ENCODE measurements around the gene CDH23. TPM values are rescaled to one million over a fixed set of nuclear protein-coding genes. Genes with fewer than 3 reads are reported as not detected.

The CDH23 gene
- total RNA-seq, 2 donors from 2014 or later = 1.4 to 1.6 TPM

- intact Hi-C loops (cut with DNase I) = loop anchor here (10.0 kb wide), 1 partner anchor 205 kb away; no protein-coding TSS in a partner anchor
- H3K27me3 ChIP-seq = no peaks in the 10 kb centered on the region
- no peaks in the 10 kb centered on the region for H3K36me3 ChIP-seq
- no peak overlapping the region for H3K9ac ChIP-seq (ENCODE audit: low read depth in 2 of 2, low read length in 2 of 2)
- H3K4me3 ChIP-seq = no peak overlapping the region
- no peak overlapping the region for H3K27ac ChIP-seq
- no peaks in the 10 kb centered on the region for H3K9me3 ChIP-seq
- DNase-seq = no peak
- TF ChIP-seq CTCF (IDR thresholded peaks at IDR 0.05) = no peak
- H3K4me1 ChIP-seq = no peaks in the 10 kb centered on the region
These were observed 293.5 kb downstream of the CDH23 start for GRCh38 chr10:71690094-71690720.

GRCh38 chr10:71691405-71691804, 294.7 kb downstream of the CDH23 start:
- H3K9me3 ChIP-seq = no peaks in the 10 kb centered on the region
- intact Hi-C loops (cut with DNase I) = loop anchor here (10.0 kb wide), 1 partner anchor 207 kb away; no protein-coding TSS in a partner anchor
- no peak overlapping the region for H3K27ac ChIP-seq
- no peak overlapping the region for H3K9ac ChIP-seq (ENCODE audit: low read depth in 2 of 2, low read length in 2 of 2)
- H3K4me1 ChIP-seq = no peaks in the 10 kb centered on the region
- H3K4me3 ChIP-seq = no peak overlapping the region
- DNase-seq = no peak
- TF ChIP-seq CTCF (IDR thresholded peaks at IDR 0.05) = no peak
- H3K36me3 ChIP-seq = no peaks in the 10 kb centered on the region
- no peaks in the 10 kb centered on the region for H3K27me3 ChIP-seq

DNA sequence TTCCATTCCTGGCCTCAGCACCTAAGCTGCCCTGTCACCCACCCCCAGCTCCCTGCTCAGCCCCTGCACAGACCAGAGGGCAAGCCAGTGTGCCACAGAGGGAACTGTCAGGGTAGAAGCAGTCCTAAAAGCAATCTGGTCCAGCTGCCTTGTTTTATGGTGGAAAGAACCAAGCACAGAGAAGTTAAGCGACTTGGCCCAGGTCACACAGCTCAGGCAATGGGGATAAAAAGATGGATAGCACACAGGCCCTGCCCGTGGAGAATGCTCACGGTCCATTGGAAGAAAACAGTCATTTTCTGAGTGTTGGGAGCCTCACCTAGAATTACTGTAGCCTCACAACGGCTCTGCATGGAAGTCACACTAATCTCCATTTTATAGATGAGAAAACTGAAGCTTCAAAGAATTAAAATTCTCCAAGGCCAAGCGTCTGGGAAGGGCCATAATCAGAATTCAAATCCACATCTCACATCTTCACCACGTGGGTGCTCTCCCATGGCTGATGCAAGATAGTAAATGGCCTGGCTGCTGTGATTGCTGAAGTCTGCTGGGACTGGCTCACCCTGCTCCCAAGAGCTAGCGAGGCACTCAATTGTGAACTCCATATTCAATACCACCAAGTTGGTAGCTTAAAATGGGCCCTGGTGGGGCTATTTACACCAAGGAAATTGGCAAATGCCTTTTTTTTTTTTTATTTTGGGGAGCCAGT, 296.0 kb downstream of the CDH23 start:
- H3K9ac ChIP-seq (ENCODE audit: low read depth in 2 of 2, low read length in 2 of 2) = no peak overlapping the region
- no peaks in the 10 kb centered on the region for H3K4me1 ChIP-seq
- no peaks in the 10 kb centered on the region for H3K36me3 ChIP-seq
- H3K9me3 ChIP-seq = no peaks in the 10 kb centered on the region
- H3K27ac ChIP-seq = no peak overlapping the region
- no peaks in the 10 kb centered on the region for H3K27me3 ChIP-seq
- intact Hi-C loops (cut with DNase I) = loop anchor here (10.0 kb wide), 1 partner anchor 208 kb away; no protein-coding TSS in a partner anchor
- TF ChIP-seq CTCF (IDR thresholded peaks at IDR 0.05) = no peak
- H3K4me3 ChIP-seq = no peak overlapping the region
- no peak for DNase-seq

DNA sequence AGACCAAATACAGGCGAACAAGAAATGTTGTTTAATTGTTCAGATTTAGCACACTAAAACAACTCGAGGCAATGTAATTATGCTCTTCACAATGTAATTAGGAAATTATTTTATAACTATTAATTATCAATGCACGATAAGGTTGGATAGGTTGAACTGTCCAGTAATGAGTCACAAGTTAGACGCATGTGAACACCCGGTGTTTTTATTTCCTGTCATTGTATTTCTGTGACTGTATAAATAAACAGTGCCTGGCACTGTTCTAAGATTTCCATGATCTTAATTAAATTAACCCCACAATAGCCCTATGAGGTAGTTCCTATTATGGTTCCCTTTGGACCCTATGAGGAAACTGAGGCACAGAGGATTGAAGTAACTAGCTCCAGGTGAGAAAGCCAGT, 296.7 kb downstream of the CDH23 start:
- Histone ChIP-seq H3K27me3 (no peaks in the 10 kb centered on the region), H3K9ac (ENCODE audit: low read depth in 2 of 2, low read length in 2 of 2) (no peak overlapping the region), H3K9me3 (no peaks in the 10 kb centered on the region), H3K4me1 (no peaks in the 10 kb centered on the region), H3K36me3 (no peaks in the 10 kb centered on the region), H3K4me3 (no peak overlapping the region), H3K27ac (no peak overlapping the region)
- no peak for DNase-seq
- intact Hi-C loops (cut with DNase I) = loop anchor here (10.0 kb wide), 1 partner anchor 209 kb away; no protein-coding TSS in a partner anchor
- no peak for TF ChIP-seq CTCF (IDR thresholded peaks at IDR 0.05)

GRCh38 chr10:71694039-71694501, 297.4 kb downstream of the CDH23 start:
- Histone ChIP-seq H3K36me3 (no peaks in the 10 kb centered on the region), H3K4me3 (no peak overlapping the region), H3K9me3 (no peaks in the 10 kb centered on the region), H3K27ac (no peak overlapping the region), H3K27me3 (no peaks in the 10 kb centered on the region), H3K9ac (ENCODE audit: low read depth in 2 of 2, low read length in 2 of 2) (no peak overlapping the region), H3K4me1 (no peaks in the 10 kb centered on the region)
- no peak for DNase-seq
- TF ChIP-seq CTCF (IDR thresholded peaks at IDR 0.05) = no peak
- intact Hi-C loops (cut with DNase I) = loop anchor here (10.0 kb wide), 1 partner anchor 209 kb away; no protein-coding TSS in a partner anchor

Measured in colonic mucosa (tissue), 4 donors.